HG02938 (cell line): ENCODE measurements around the gene NBPF11.
A peak's percentile ranks its signal among the peaks of the same experiment; 100 is the strongest.
"Not testable (repeated sequence)": the region's sequence is repeated elsewhere in the genome, so short reads cannot be mapped to it uniquely, and the experiment has no call there.

Source experiments
- ATAC-seq: cut with Tn5 transposase; IDR thresholded peaks from one replicate; pipeline ENCODE4 v1.9.1; 2021; ENCODE audit warnings: mild to moderate bottlenecking, moderate library complexity; ENCODE audit not compliant: unreplicated experiment

NBPF11 gene, protein sequence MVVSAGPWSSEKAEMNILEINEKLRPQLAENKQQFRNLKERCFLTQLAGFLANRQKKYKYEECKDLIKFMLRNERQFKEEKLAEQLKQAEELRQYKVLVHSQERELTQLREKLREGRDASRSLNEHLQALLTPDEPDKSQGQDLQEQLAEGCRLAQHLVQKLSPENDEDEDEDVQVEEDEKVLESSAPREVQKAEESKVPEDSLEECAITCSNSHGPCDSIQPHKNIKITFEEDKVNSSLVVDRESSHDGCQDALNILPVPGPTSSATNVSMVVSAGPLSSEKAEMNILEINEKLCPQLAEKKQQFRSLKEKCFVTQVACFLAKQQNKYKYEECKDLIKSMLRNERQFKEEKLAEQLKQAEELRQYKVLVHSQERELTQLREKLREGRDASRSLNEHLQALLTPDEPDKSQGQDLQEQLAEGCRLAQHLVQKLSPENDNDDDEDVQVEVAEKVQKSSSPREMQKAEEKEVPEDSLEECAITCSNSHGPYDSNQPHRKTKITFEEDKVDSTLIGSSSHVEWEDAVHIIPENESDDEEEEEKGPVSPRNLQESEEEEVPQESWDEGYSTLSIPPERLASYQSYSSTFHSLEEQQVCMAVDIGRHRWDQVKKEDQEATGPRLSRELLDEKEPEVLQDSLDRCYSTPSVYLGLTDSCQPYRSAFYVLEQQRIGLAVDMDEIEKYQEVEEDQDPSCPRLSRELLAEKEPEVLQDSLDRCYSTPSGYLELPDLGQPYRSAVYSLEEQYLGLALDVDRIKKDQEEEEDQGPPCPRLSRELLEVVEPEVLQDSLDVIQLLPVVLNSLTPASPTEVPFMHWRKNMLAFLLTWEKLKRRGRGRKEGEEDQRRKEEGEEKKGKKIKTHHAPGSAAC

DNA sequence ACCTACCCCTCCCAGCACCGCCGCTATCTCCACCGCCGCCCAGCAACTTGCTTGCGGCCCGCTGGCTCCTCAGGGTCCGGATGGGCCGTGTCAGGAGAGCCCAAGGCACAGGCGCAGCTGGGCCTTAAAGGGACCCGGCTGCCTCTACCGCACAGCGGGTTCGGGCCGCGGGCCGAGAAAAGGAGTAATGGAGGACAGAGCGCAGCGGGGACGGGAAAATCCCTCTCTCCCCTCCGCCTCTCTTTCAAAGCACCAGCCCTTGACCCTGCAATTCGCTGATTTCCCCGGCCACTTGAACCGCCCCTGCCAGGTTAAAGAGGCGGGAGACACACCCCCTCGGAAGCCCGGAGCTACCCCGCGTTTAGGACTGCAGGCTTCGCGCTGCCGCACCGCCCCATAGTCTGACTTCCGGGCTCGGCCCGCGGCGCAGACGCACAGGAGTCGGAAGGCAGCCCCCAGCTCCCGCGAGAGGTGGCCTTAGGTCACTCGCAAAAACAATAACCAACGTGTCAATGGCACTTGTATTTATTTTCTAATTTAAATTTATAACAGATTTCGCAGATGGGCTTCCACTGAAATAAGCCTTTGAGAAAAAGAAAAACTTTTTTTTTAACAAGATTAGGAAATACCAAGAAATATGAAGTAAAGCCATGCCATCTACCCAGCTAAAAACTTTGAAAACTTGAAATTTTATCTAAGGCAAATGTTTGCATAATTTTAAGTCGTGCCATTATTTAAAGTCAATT, at the start of gene NBPF11:
TSS of gene NBPF11 (minus strand) at position 371 of the 746 bp plus-strand sequence. CDS start 25,278 bp downstream, outside the sequence.
- peak; percentile 60 for ATAC-seq

DNA sequence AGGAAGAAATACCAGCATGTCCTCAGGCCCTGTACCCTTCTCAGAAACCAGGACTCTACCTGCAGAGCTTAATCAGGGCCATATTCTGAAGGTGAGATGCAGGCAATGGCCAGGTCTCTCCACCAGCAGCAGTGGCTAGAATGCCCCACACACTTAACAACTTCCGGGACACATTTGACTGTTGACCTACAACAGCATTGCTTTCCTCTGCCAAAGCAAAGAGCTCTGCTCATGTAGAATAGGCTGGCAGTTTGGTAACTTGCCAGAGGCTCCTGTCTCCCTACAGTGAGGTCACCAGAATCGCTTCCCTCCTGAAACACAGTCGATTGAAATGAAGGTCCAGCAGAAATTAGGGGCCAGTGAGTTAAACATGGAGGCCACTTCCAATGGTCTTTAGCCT, 45.3 kb upstream of the NBPF11 start:
- ATAC-seq = not testable (repeated sequence)

DNA sequence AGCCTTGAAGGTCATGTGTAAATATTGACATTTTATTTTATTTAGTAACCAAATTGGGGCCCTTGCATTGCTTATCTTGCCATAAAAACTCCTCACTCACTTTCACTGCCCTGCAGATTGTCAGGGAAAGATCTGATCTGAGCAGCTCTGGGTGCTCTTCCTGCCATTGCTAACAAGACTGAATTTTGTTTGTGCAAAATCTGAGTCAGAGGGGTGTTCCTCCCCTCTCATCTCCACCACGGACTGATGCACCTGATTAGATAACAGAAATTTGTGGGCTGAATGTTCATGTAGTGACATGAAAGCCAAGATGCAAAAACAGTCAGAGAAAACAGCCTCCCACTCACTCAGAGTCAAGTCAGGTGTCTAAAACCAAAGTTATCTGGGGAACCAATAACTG, 44.9 kb upstream of the NBPF11 start:
- not testable (repeated sequence) for ATAC-seq

DNA sequence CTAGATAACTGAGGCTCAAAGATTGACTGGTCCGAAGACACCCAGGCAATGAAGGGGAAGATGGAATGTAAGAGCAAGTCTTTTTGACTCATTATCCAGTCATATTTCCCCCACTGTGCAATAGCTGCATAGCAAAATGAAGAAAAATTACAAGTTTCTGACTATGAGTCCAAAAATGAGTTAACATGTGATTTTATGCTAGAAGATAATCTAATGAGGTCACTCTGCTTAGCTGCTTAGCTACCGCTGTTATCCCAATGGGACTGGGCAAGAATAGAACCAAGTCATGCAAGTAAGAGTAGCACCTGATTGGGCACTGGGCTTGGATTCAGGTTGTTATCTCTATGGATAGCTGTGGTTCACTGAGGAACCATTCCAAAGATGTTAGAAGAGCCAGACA, 43.0 kb upstream of the NBPF11 start:
- not testable (repeated sequence) for ATAC-seq

GRCh38 chr1:148188768-148189167, 36.7 kb upstream of the NBPF11 start:
- ATAC-seq = not testable (repeated sequence)

DNA sequence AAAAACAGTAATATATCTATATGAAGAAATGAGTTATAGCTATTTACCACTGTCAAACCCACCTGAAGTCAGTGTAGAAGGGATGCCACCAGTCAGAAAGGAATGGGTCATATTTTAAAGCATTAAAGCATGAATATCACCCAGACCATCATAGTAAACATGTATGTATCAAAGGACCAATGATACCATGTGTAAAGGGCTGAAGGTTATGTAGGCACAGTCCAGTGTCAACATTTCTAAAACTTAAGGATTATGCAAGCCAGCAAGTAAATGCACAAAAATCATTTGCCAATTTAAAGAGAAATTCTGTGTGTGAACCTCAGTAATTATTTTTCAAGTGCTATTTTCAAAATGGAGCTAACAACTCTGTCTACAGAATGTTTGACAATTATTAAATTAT, 26.6 kb upstream of the NBPF11 start:
- ATAC-seq = not testable (repeated sequence)

DNA sequence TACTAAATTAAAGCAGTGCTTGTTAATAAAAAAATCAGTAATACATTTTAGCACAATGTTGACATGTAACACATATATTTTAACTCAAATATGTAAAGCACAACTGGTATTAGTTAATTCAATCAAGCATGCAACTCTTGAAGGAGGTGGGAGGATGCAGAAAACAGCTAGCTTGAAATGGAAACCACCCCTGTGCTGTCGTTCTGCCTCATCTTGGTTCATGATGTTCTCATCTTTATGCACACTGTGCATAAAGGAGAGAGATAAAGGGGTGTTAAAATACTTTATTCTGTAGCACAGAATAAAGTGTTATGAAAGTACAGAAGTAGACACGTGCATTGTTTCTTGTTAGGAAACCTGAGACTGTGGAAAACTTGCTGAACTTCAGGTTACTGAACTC, 23.3 kb upstream of the NBPF11 start:
- not testable (repeated sequence) for ATAC-seq

GRCh38 chr1:148171995-148172394, 19.9 kb upstream of the NBPF11 start:
- not testable (repeated sequence) for ATAC-seq

- no peak for ATAC-seq
These were observed 14.7 kb upstream of the NBPF11 start for GRCh38 chr1:148166558-148167492.

GRCh38 chr1:148162363-148162762, 10.3 kb upstream of the NBPF11 start:
- no peak for ATAC-seq

DNA sequence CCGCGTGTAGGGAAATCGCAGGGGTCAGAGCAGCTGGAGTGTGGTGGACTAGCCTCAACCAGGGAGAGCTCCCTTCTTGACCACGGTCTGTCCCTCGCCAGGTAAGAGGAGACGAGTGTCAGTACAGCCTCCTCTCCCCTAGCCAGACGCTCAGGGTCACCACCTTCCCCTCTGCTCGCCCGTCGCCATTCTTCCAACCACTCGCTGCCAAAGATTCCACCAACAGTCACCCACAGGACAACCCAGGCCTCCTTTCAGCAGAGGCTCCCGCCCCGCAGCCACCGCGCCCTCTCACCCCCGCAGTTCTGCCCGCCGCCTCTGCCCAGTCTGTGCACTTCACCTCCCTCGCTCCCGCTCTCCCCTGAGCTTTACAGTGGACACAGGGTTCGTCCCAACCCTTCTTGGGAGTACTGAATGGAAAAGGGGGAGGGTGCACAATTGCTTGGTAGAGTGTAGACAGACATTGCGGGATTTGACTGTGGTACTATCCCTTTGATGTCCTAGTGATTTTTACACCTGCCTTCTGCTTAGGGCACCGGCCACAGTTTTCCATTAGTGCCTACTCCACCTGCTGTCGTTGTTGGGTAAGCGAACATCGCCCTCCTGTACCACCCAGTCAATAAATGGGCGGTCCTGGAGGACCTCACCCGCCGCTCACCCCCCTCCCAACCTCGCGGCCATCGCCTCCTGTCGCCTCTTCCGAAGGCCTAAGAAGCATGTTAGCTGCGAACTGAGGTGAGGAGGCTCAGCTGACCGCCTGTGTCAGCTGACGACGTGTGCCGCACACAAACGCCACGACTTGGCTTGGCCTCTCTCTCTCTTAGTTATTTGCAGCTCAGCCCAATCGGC, 9.2 kb upstream of the NBPF11 start:
- no peak for ATAC-seq

- ATAC-seq = no peak
These were observed 8.4 kb upstream of the NBPF11 start for GRCh38 chr1:148160343-148161052.

DNA sequence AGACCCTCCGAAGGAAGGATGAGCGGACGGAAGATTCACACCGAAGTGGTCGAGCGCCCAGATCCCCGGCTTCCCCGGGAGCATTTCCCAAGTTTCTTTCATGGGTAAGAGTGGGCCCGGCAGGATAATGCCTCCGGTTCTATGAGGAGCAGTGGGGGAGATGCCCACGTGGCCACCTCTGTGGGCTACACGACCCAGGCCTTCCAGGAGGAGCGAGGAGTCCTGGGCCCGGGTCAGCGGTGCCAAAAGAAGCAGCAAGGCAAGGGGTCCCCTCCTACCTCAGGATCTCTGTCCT, 7.9 kb upstream of the NBPF11 start:
- no peak for ATAC-seq

DNA sequence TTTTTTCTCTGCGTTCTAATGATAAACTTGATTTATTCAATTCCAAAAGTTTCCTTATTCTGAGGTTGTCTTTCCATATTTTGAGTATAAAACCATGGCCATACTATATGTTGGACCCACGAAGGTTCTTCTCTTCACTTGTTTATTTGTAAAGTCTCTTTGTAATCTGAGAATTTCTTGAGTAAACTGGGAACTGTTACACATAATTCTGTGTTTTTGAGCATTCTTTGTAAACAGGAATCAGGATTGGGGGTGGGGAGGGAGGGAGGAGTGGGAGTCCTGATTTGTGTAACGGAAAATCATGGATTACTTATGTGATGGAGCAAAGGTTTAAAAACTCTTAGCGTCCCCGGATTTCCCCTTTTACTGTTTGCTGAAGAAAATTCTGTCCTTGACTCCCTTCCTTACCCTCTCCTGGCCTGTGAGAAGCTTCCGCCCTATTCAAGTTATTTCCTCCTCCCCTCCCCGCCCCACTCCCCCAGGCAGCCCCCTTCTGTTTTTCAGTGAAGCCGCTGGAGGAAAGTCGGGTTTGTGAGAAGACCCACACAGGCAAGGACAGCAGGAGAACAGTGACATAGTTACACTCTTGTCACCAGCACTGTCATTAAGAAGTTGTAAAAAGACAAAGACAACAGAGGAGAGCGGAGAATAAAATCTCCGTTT, 6.4 kb upstream of the NBPF11 start:
- ATAC-seq = no peak

- not testable (repeated sequence) for ATAC-seq
These were observed 5.7 kb upstream of the NBPF11 start for GRCh38 chr1:148157803-148158202.

DNA sequence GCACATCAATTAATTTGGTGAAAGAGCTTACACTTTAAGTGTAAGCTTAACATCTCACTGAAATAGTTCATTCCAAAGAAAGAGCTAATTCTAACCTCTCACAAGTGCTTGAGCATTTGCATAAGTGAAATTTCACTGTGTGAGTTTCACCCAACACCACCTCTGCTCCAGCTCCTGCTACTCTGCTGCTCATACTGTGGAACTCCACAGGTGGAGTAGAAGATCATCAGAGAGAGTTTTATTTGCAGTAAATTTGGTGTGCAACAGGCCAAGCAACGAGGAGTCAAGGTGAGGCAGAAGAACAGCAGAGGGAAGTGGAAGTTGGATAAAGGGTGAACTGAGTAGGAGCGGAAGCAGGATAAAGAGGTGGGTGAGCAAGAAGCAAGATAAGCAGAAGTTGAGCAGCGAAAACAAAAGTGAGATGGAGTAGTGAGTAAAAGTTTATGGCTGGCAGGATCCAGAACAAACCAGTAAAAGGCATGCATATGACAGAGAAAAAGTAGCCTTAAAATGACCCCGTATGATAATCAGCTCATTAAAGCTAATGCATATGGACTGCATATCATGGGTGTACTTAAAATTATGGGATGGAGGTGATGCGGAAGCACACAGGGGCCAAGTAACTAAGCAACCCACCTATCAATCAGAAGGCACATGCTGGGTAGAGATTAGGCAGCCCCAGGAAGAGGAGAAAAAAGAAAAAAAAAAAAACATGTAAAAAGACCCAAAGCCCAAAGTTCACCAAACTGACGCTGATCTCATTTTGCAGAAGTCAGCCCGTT, 3.6 kb upstream of the NBPF11 start:
- peak; percentile 38 for ATAC-seq

GRCh38 chr1:148152795-148153194, 714 bp upstream of the NBPF11 start:
- ATAC-seq = not testable (repeated sequence)
